H1 (cell line): ENCODE data around the gene ALDOC. TPM values are rescaled to one million over a fixed set of nuclear protein-coding genes. Genes with fewer than 3 reads are reported as not detected.

Source experiments
- CTCF ChIA-PET: fragments of 300-600 bp; sonication (Branson Sonifier 250); formaldehyde crosslinking; loops from one replicate; lab custom pipeline; 2021; ENCODE audit not compliant: partially characterized antibody; lab: Charles Lee
- POLR2A ChIA-PET: fragments of 300-600 bp; sonication (Branson Sonifier 250); formaldehyde crosslinking; loops from one replicate; lab custom pipeline; 2021; ENCODE audit warnings: inconsistent platforms; ENCODE audit not compliant: partially characterized antibody; lab: Charles Lee
- DNase-seq, 2 experiments: peaks; one replicate each; pipeline versions ENCODE4 v3.0.0 to v3.0.0-alpha.2; 2010 to 2022; ENCODE audit warnings: low spot score in 2 of 2, low read depth in 1 of 2, mixed read lengths in 1 of 2
- FAIRE-seq: peaks from 2 replicates; lab custom pipeline; 2011; peaks lifted over from hg19 to GRCh38; lab: Jason Lieb, UNC
- H2AFZ ChIP-seq: 2 replicates; pipeline ENCODE4 v1.8.1; 2012; ENCODE audit warnings: low read length, inconsistent platforms
- H2AK5ac ChIP-seq: 2 replicates; pipeline ENCODE4 v1.6.1; 2013; ENCODE audit warnings: low read depth, low read length
- H2BK120ac ChIP-seq: replicated peaks from 2 replicates; pipeline ENCODE3; 2013; ENCODE audit warnings: low read depth, low read length, inconsistent platforms
- H2BK12ac ChIP-seq: 2 replicates; pipeline ENCODE4 v1.6.1; 2013; ENCODE audit warnings: low read depth, low read length
- H2BK15ac ChIP-seq: 2 replicates; pipeline ENCODE4 v1.6.1; 2013; ENCODE audit warnings: low read length
- H2BK20ac ChIP-seq: 2 replicates; pipeline ENCODE4 v1.6.1; 2013; ENCODE audit warnings: low read length
- H2BK5ac ChIP-seq: 2 replicates; pipeline ENCODE4 v1.6.1; 2013; ENCODE audit warnings: low read depth, low read length
- H3K14ac ChIP-seq: 2 replicates; pipeline ENCODE4 v1.6.1; 2013; ENCODE audit warnings: inconsistent platforms; ENCODE audit not compliant: insufficient read length
- H3K18ac ChIP-seq: 2 replicates; pipeline ENCODE4 v1.6.1; 2013; ENCODE audit warnings: low read length; ENCODE audit errors: extremely low read depth
- H3K23ac ChIP-seq: 2 replicates; pipeline ENCODE4 v1.6.1; 2013; ENCODE audit warnings: inconsistent platforms; ENCODE audit not compliant: insufficient read length
- H3K23me2 ChIP-seq: 2 replicates; pipeline ENCODE4 v1.6.1; 2013; ENCODE audit warnings: low read depth, low read length
- H3K27ac ChIP-seq: 2 replicates; pipeline ENCODE4 v1.6.1; 2011; ENCODE audit warnings: low read depth, low read length, inconsistent platforms
- H3K27me3 ChIP-seq, 4 experiments: replicated peaks in 1 of 4; 1 replicate in 1 of 4; 2 replicates in 3 of 4; pipeline versions ENCODE4 v1.6.1 to v1.8.1; 2011 to 2013; ENCODE audit warnings: low read length in 3 of 4, mild to moderate bottlenecking in 3 of 4, inconsistent platforms in 2 of 4, mixed read lengths in 2 of 4, moderate library complexity in 1 of 4; ENCODE audit not compliant: control insufficient read depth in 3 of 4, insufficient read depth in 3 of 4; ENCODE audit errors: extremely low read depth in 1 of 4
- H3K36me3 ChIP-seq, 4 experiments: 2 replicates each; pipeline versions ENCODE4 v1.6.1 to v1.8.1; 2011 to 2013; ENCODE audit warnings: mild to moderate bottlenecking in 4 of 4, low read length in 3 of 4, moderate library complexity in 2 of 4, control low read depth in 1 of 4, inconsistent platforms in 1 of 4; ENCODE audit not compliant: insufficient read depth in 4 of 4, control insufficient read depth in 2 of 4
- H3K4ac ChIP-seq: replicated peaks from 2 replicates; pipeline ENCODE3; 2013; ENCODE audit warnings: low read length, low read depth, mixed read lengths, inconsistent platforms; ENCODE audit not compliant: insufficient read length
- H3K4me1 ChIP-seq, 4 experiments: replicated peaks in 1 of 4; 1 replicate in 1 of 4; 2 replicates in 3 of 4; pipeline versions ENCODE4 v1.6.1 to v1.8.1; 2011 to 2013; ENCODE audit warnings: low read length in 3 of 4, inconsistent platforms in 2 of 4, mixed read lengths in 1 of 4; ENCODE audit not compliant: insufficient read depth in 4 of 4, control insufficient read depth in 3 of 4
- H3K4me2 ChIP-seq, 2 experiments: 2 replicates each; pipeline versions ENCODE4 v1.6.1 to v1.8.1; 2011 to 2013; ENCODE audit warnings: low read depth in 2 of 2, low read length in 2 of 2, control low read depth in 1 of 2, inconsistent platforms in 1 of 2, mild to moderate bottlenecking in 1 of 2; ENCODE audit not compliant: insufficient read depth in 1 of 2
- H3K4me3 ChIP-seq, 4 experiments: fragments of 200-600, 300-600 bp in 1 of 4; sonication (generic), shearing (Covaris generic), sonication (Bioruptor Twin) in 1 of 4; 2 replicates each; pipeline versions ENCODE4 v1.5.1 to v1.8.1; 2011 to 2016; ENCODE audit warnings: low read length in 4 of 4, low read depth in 3 of 4, control low read depth in 2 of 4, inconsistent platforms in 2 of 4, mild to moderate bottlenecking in 2 of 4, mixed read lengths in 1 of 4, moderate library complexity in 1 of 4; ENCODE audit not compliant: insufficient read depth in 2 of 4; ENCODE audit errors: extremely low read depth in 1 of 4
- H3K56ac ChIP-seq: replicated peaks from 2 replicates; pipeline ENCODE3; 2013; ENCODE audit warnings: low read depth, mild to moderate bottlenecking, mixed read lengths, low read length, inconsistent platforms; ENCODE audit not compliant: insufficient read length
- H3K79me1 ChIP-seq: 2 replicates; pipeline ENCODE4 v1.6.1; 2013; ENCODE audit warnings: low read depth, low read length, control low read depth
- H3K79me2 ChIP-seq, 2 experiments: 2 replicates each; pipeline versions ENCODE4 v1.6.1 to v1.8.1; 2012 to 2013; ENCODE audit warnings: low read length in 2 of 2, mild to moderate bottlenecking in 2 of 2, inconsistent platforms in 1 of 2; ENCODE audit not compliant: insufficient read depth in 2 of 2, control insufficient read depth in 1 of 2
- H3K9ac ChIP-seq, 4 experiments: replicated peaks in 1 of 4; 1 replicate in 1 of 4; 2 replicates in 3 of 4; pipeline versions ENCODE4 v1.6.1 to v1.8.1; 2011 to 2013; ENCODE audit warnings: low read depth in 3 of 4, low read length in 3 of 4, control low read depth in 2 of 4, mild to moderate bottlenecking in 2 of 4, moderate library complexity in 2 of 4, inconsistent platforms in 1 of 4; ENCODE audit errors: extremely low read depth in 1 of 4
- H3K9me3 ChIP-seq, 2 experiments: 2 replicates each; pipeline versions ENCODE4 v1.6.1 to v1.8.1; 2012 to 2013; ENCODE audit warnings: mild to moderate bottlenecking in 2 of 2, moderate library complexity in 2 of 2, control low read depth in 1 of 2, inconsistent platforms in 1 of 2, low read depth in 1 of 2, low read length in 1 of 2, mixed read lengths in 1 of 2; ENCODE audit not compliant: insufficient read depth in 2 of 2
- H4K20me1 ChIP-seq, 2 experiments: replicated peaks in 1 of 2; 2 replicates each; pipeline versions ENCODE3 to v1.8.1; 2011 to 2013; ENCODE audit warnings: inconsistent platforms in 2 of 2, low read length in 2 of 2, mild to moderate bottlenecking in 1 of 2; ENCODE audit not compliant: insufficient read depth in 2 of 2, control insufficient read depth in 1 of 2
- H4K5ac ChIP-seq: 2 replicates; pipeline ENCODE4 v1.6.1; 2013; ENCODE audit warnings: low read length, low read depth, mixed read lengths, inconsistent platforms; ENCODE audit not compliant: insufficient read length
- H4K8ac ChIP-seq: 2 replicates; pipeline ENCODE4 v1.8.0; 2013; ENCODE audit warnings: mild to moderate bottlenecking, moderate library complexity, low read length, inconsistent platforms; ENCODE audit not compliant: insufficient read depth; ENCODE audit errors: extremely low read depth
- H4K91ac ChIP-seq: replicated peaks from 2 replicates; pipeline ENCODE3; 2013; ENCODE audit warnings: low read length, mixed read lengths, inconsistent platforms; ENCODE audit not compliant: insufficient read length
- BRCA1 ChIP-seq: IDR thresholded peaks from 2 replicates; pipeline ENCODE4 v1.6.1; 2012; ENCODE audit warnings: low read depth, low read length, improper control_type of control experiment
- KDM4A ChIP-seq: IDR thresholded peaks from one replicate; pipeline ENCODE4 v1.7.1; 2012; ENCODE audit warnings: low read depth, mild to moderate bottlenecking, moderate library complexity, low read length, inconsistent platforms; ENCODE audit not compliant: severe bottlenecking
- PHF8 ChIP-seq: fragments of 200-600 bp; sonication (generic); conservative IDR thresholded peaks from 2 replicates; pipeline ENCODE4 v1.7.1; 2012; ENCODE audit warnings: low read depth, mild to moderate bottlenecking, inconsistent platforms, low read length, moderate library complexity
- POLR2A ChIP-seq, 2 experiments: IDR thresholded peaks; 1 replicate in 1 of 2; 2 replicates in 1 of 2; pipeline ENCODE4 v1.6.1; 2011; ENCODE audit warnings: low read depth in 2 of 2, low read length in 2 of 2, mild to moderate bottlenecking in 2 of 2; ENCODE audit errors: control extremely low read depth in 1 of 2
- POU5F1 ChIP-seq: IDR thresholded peaks from 2 replicates; pipeline ENCODE4 v1.6.1; 2011; ENCODE audit warnings: low read depth, mild to moderate bottlenecking, low read length, moderate library complexity
- RBBP5 ChIP-seq: IDR thresholded peaks from 2 replicates; pipeline ENCODE4 v1.7.1; 2012; ENCODE audit warnings: low read depth, mild to moderate bottlenecking, inconsistent platforms, low read length, moderate library complexity, borderline replicate concordance
- RXRA ChIP-seq: IDR thresholded peaks from 2 replicates; pipeline ENCODE4 v1.6.1; 2011; ENCODE audit warnings: low read depth, mild to moderate bottlenecking, low read length, moderate library complexity; ENCODE audit not compliant: insufficient read depth
- WGBS, 2 experiments: shearing (Covaris generic) in 1 of 2; methylation state at CpG; one replicate each; pipeline versions ENCODE4 v1.1.6 to v1.1.7; 2013 to 2015; ENCODE audit warnings: low lambda C conversion rate in 2 of 2, mixed read lengths in 2 of 2, inconsistent platforms in 1 of 2, low coverage in 1 of 2, missing lambda C conversion rate in 1 of 2; ENCODE audit not compliant: insufficient replicate concordance in 2 of 2, insufficient coverage in 1 of 2, insufficient read length in 1 of 2; ENCODE audit errors: extremely low coverage in 1 of 2, missing lambda C conversion rate in 1 of 2; 5-methylcytosine and 5-hydroxymethylcytosine counted together
- polyA plus RNA-seq, 7 experiments: library from polyadenylated mRNA; depleted of rRNA in 3 of 7; stranded (reverse) in 5 of 7; unstranded in 2 of 7; fragments of >200 nt in 5 of 7; fragments of 200-250 nt in 2 of 7; gene quantifications; 1 replicate in 5 of 7; 2 replicates in 1 of 7; 4 replicates in 1 of 7; pipeline versions ENCODE4 v1.2.1 to v1.2.3, GENCODE V29; 2011 to 2013; ENCODE audit warnings: missing spikeins in 2 of 7, mixed read lengths in 2 of 7
- total RNA-seq: library from RNA; stranded (reverse); fragmentation: NEBNext Ultra II Directional; extraction: Animal tissue kit (Norgen Biotek cat#: 25700); gene quantifications from 2 replicates; pipeline ENCODE4 v1.2.1, GENCODE V29; 2021

The ALDOC gene
- total and polyA plus RNA-seq, 2 of the 8 experiments (the other 6 are each of a cell fraction or from before 2014, with no cell fraction given): 51.6 to 103 TPM

GRCh38 chr17:28599311-28600184 lies 22.9 kb upstream of the ALDOC start:
- 31% methylated on average over 40 of the region's 40 CpGs; no CpG with 5 or more reads in 1 of the 2 experiments for WGBS, 2 experiments
- DNase-seq: peak in 1 of 2 experiments; percentile 54

More at GRCh38 chr17:28599311-28600184, 22.9 kb upstream of the ALDOC start:
- H3K14ac ChIP-seq: no peak overlapping the region
- H3K4me3 ChIP-seq: peak overlapping the region; percentile 78 to 93 (median 92)
- no peak overlapping the region for H2BK5ac ChIP-seq
- no peak overlapping the region for H3K4ac ChIP-seq
- peaks cover 0 to 4% (median 0%) of the 10 kb centered on the region in 4 experiments; a peak in 2 of 7 replicates for H3K4me1 ChIP-seq
- no peaks in the 10 kb centered on the region; a peak in 1 of 7 replicates for H3K27me3 ChIP-seq
- H3K56ac ChIP-seq: no peak overlapping the region
- no peak overlapping the region for H4K91ac ChIP-seq
- H2AFZ ChIP-seq: peak overlapping the region; percentile 60
- H2AK5ac ChIP-seq: no peak overlapping the region
- H4K20me1 ChIP-seq: no peaks in the 10 kb centered on the region
- no peak overlapping the region for H2BK15ac ChIP-seq
- H2BK12ac ChIP-seq: no peak overlapping the region
- no peak overlapping the region for H2BK120ac ChIP-seq
- POLR2A ChIA-PET: interaction anchor here (0.5 to 7.5 kb wide), 21 partner anchors 8 to 1038 kb away, joined by 3 to 83 read pairs (median 4); partner anchors contain the start of genes ALDOC, PROCA1, RSKR and SDF2
- peak overlapping the region; percentile 81 for H4K8ac ChIP-seq
- H3K27ac ChIP-seq: no peak overlapping the region
- H3K23ac ChIP-seq: no peak overlapping the region
- H4K5ac ChIP-seq: peak overlapping the region; percentile 50
- peaks cover 0 to 16% of the 10 kb centered on the region in 2 experiments; a peak in 2 of 4 replicates for H3K79me2 ChIP-seq
- peaks cover 9% of the 10 kb centered on the region; the same call in 1 of the 2 replicates for H3K23me2 ChIP-seq
- no peak overlapping the region for H2BK20ac ChIP-seq
- no peak for FAIRE-seq
- no peaks in the 10 kb centered on the region; the same call in 1 of the 2 replicates for H3K79me1 ChIP-seq
- no peaks in the 10 kb centered on the region for H3K9me3 ChIP-seq
- H3K36me3 ChIP-seq: peaks cover 0 to 5% (median 2%) of the 10 kb centered on the region in 4 experiments; a peak in 3 of 8 replicates
- H3K4me2 ChIP-seq: peak overlapping the region; percentile 86 to 96
- H3K18ac ChIP-seq: peak overlapping the region; percentile 72; the same call in 1 of the 2 replicates
- no peak for TF ChIP-seq POU5F1
- TF ChIP-seq RXRA: no peak
- TF ChIP-seq BRCA1: no peak
- no peak; the same call in 1 of the 2 replicates for TF ChIP-seq PHF8
- TF ChIP-seq KDM4A: no peak
- TF ChIP-seq RBBP5: no peak
- peak in 1 of 2 experiments; percentile 3; a peak in 1 of 3 replicates for TF ChIP-seq POLR2A (IDR thresholded peaks at IDR 0.05; ENCODE audit: control extremely low read depth in 1 of 2, low read depth in 2 of 2, low read length in 2 of 2)
- TF ChIP-seq, all 59 proteins: peak for 1
- H3K9ac ChIP-seq: peak overlapping the region in 3 of 4 experiments; percentile 51 to 76 (median 60); a peak in 5 of 7 replicates
- CTCF ChIA-PET: interaction anchor here (1.0 to 5.6 kb wide), 3 partner anchors 13 to 29 kb away, joined by 4 to 45 read pairs (median 5); partner anchors contain the start of genes PIGS and RSKR
